ENCODE data around the gene ATOH8. TPM values are rescaled to one million over a fixed set of nuclear protein-coding genes. Genes with fewer than 3 reads are reported as not detected.

Gene ATOH8
- total and polyA plus RNA-seq, 2 experiments from 2014 or later, result 12.7 to 50.1 TPM

- no peaks in the 10 kb centered on the region for H3K36me3 ChIP-seq (ENCODE audit: low read depth)
- TF ChIP-seq EZH2phosphoT487 (IDR thresholded peaks at IDR 0.05; ENCODE audit: insufficient read depth, low read depth), result no peak
- no peak for TF ChIP-seq EZH2 (IDR thresholded peaks at IDR 0.05; ENCODE audit: insufficient read depth, poor library complexity, severe bottlenecking)
- no peak overlapping the region for H3K4me3 ChIP-seq
- DNase-seq, result no peak
- no peak overlapping the region for H3K4me2 ChIP-seq (ENCODE audit: unreplicated experiment)
- H3F3A ChIP-seq (ENCODE audit: insufficient read depth), result peaks cover 46% of the 10 kb centered on the region
- H3K27ac ChIP-seq, result peak overlapping the region; percentile 99
- 90 to 93% methylated on average over 9 of the region's 9 CpGs for WGBS, 2 experiments (ENCODE audit: low coverage in 1 of 2, low lambda C conversion rate in 2 of 2, missing lambda C conversion rate in 2 of 2)
- no peaks in the 10 kb centered on the region for H3K9me2 ChIP-seq (ENCODE audit: insufficient read depth)
- in situ Hi-C loops (cut with MboI), result no loop called here
- H2AFZ ChIP-seq, result no peak overlapping the region
- peaks cover 34% of the 10 kb centered on the region for H3K4me1 ChIP-seq (ENCODE audit: insufficient read depth)
- no peaks in the 10 kb centered on the region for H4K20me1 ChIP-seq (ENCODE audit: insufficient read depth)
- peaks cover 79% of the 10 kb centered on the region for H3K79me2 ChIP-seq (ENCODE audit: insufficient read depth)
- H3K9me3 ChIP-seq (ENCODE audit: low read depth), result no peaks in the 10 kb centered on the region
- no peaks in the 10 kb centered on the region for H3K27me3 ChIP-seq (replicated peaks; ENCODE audit: insufficient read depth)
- H3K9ac ChIP-seq, result peak overlapping the region; percentile 92
Measured at GRCh38 chr2:85774126-85774978, 20.6 kb downstream of the ATOH8 start.

- Histone ChIP-seq H3K9me2 (ENCODE audit: insufficient read depth) (no peaks in the 10 kb centered on the region), H3K4me1 (ENCODE audit: insufficient read depth) (peaks cover 32% of the 10 kb centered on the region), H3K4me2 (ENCODE audit: unreplicated experiment) (no peak overlapping the region), H2AFZ (no peak overlapping the region), H3F3A (ENCODE audit: insufficient read depth) (peaks cover 42% of the 10 kb centered on the region), H3K9ac (no peak overlapping the region), H3K79me2 (ENCODE audit: insufficient read depth) (peaks cover 79% of the 10 kb centered on the region), H3K36me3 (ENCODE audit: low read depth) (peaks cover under 1% of the 10 kb centered on the region; the same call in 1 of the 2 replicates), H3K27ac (no peak overlapping the region), H4K20me1 (ENCODE audit: insufficient read depth) (no peaks in the 10 kb centered on the region), H3K9me3 (ENCODE audit: low read depth) (no peaks in the 10 kb centered on the region), H3K27me3 (replicated peaks; ENCODE audit: insufficient read depth) (no peaks in the 10 kb centered on the region), H3K4me3 (no peak overlapping the region)
- 93 to 95% methylated on average over 12 of the region's 12 CpGs for WGBS, 2 experiments (ENCODE audit: low coverage in 1 of 2, low lambda C conversion rate in 2 of 2, missing lambda C conversion rate in 2 of 2)
- TF ChIP-seq EZH2 (IDR thresholded peaks at IDR 0.05; ENCODE audit: insufficient read depth, poor library complexity, severe bottlenecking), result no peak
- DNase-seq, result no peak
- in situ Hi-C loops (cut with MboI), result no loop called here
Measured at GRCh38 chr2:85775406-85776381, 21.9 kb downstream of the ATOH8 start.

- DNase-seq, result no peak
- Histone ChIP-seq H3K4me1 (ENCODE audit: insufficient read depth) (peaks cover 22% of the 10 kb centered on the region), H3K9me2 (ENCODE audit: insufficient read depth) (no peaks in the 10 kb centered on the region), H3F3A (ENCODE audit: insufficient read depth) (peaks cover 32% of the 10 kb centered on the region), H3K4me2 (ENCODE audit: unreplicated experiment) (no peak overlapping the region), H4K20me1 (ENCODE audit: insufficient read depth) (no peaks in the 10 kb centered on the region), H3K9ac (no peak overlapping the region), H3K9me3 (ENCODE audit: low read depth) (no peaks in the 10 kb centered on the region), H3K79me2 (ENCODE audit: insufficient read depth) (peaks cover 83% of the 10 kb centered on the region), H2AFZ (no peak overlapping the region), H3K27me3 (replicated peaks; ENCODE audit: insufficient read depth) (no peaks in the 10 kb centered on the region), H3K4me3 (no peak overlapping the region), H3K36me3 (ENCODE audit: low read depth) (peaks cover 6% of the 10 kb centered on the region), H3K27ac (no peak overlapping the region)
- in situ Hi-C loops (cut with MboI), result no loop called here
- TF ChIP-seq EZH2phosphoT487 (IDR thresholded peaks at IDR 0.05; ENCODE audit: insufficient read depth, low read depth) (no peak), EZH2 (IDR thresholded peaks at IDR 0.05; ENCODE audit: insufficient read depth, poor library complexity, severe bottlenecking) (no peak)
- WGBS, 2 experiments (ENCODE audit: low coverage in 1 of 2, low lambda C conversion rate in 2 of 2, missing lambda C conversion rate in 2 of 2), result 91% methylated on average over 8 to 9 of the region's 9 CpGs
Measured at GRCh38 chr2:85776672-85777071, 22.9 kb downstream of the ATOH8 start.

- Histone ChIP-seq H3K27me3 (replicated peaks; ENCODE audit: insufficient read depth) (no peaks in the 10 kb centered on the region), H3K9me3 (ENCODE audit: low read depth) (no peaks in the 10 kb centered on the region), H3K4me1 (ENCODE audit: insufficient read depth) (peaks cover 19% of the 10 kb centered on the region), H2AFZ (no peak overlapping the region), H3K9ac (no peak overlapping the region), H3K9me2 (ENCODE audit: insufficient read depth) (no peaks in the 10 kb centered on the region), H3K4me3 (no peak overlapping the region), H4K20me1 (ENCODE audit: insufficient read depth) (no peaks in the 10 kb centered on the region), H3F3A (ENCODE audit: insufficient read depth) (peaks cover 35% of the 10 kb centered on the region), H3K27ac (no peak overlapping the region), H3K4me2 (ENCODE audit: unreplicated experiment) (no peak overlapping the region), H3K79me2 (ENCODE audit: insufficient read depth) (peaks cover 89% of the 10 kb centered on the region), H3K36me3 (ENCODE audit: low read depth) (peaks cover 11% of the 10 kb centered on the region)
- TF ChIP-seq EZH2phosphoT487 (IDR thresholded peaks at IDR 0.05; ENCODE audit: insufficient read depth, low read depth) (no peak), EZH2 (IDR thresholded peaks at IDR 0.05; ENCODE audit: insufficient read depth, poor library complexity, severe bottlenecking) (no peak)
- DNase-seq, result no peak
- in situ Hi-C loops (cut with MboI), result no loop called here
- 59 to 64% methylated on average over 8 of the region's 8 CpGs for WGBS, 2 experiments (ENCODE audit: low coverage in 1 of 2, low lambda C conversion rate in 2 of 2, missing lambda C conversion rate in 2 of 2)
Measured at GRCh38 chr2:85777441-85777861, 23.7 kb downstream of the ATOH8 start.

Measured in GM23248 (cell line).